ENCODE data around the gene ZNF430.
A peak's percentile ranks its signal among the peaks of the same experiment; 100 is the strongest.
"Not testable (repeated sequence)": the region's sequence is repeated elsewhere in the genome, so short reads cannot be mapped to it uniquely, and the experiment has no call there.

Gene ZNF430

GRCh38 chr19:21020298-21021227 lies at the start of gene ZNF430:
ZNF430 (plus strand) TSS chr19:21020657; CDS start chr19:21020801, 144 bp downstream.
- DNase-seq, result peak; percentile 94 to 95

GRCh38 chr19:20992788-20993187 lies 27.7 kb upstream of the ZNF430 start:
- not testable (repeated sequence) for DNase-seq

- peak; percentile 92 to 94 for DNase-seq
Observed at GRCh38 chr19:20999731-21000352, 20.6 kb upstream of the ZNF430 start.

GRCh38 chr19:21021238-21021637 lies 781 bp downstream of the ZNF430 start:
- DNase-seq, result not testable (repeated sequence)

GRCh38 chr19:21022996-21023395 lies 2.5 kb downstream of the ZNF430 start:
- DNase-seq, result no peak

- DNase-seq, result no peak
Observed at GRCh38 chr19:21023901-21024300, 3.4 kb downstream of the ZNF430 start.

- no peak for DNase-seq
Observed at GRCh38 chr19:21028969-21029268, 8.5 kb downstream of the ZNF430 start.

- DNase-seq, result no peak
Observed at GRCh38 chr19:21045028-21045427, 24.6 kb downstream of the ZNF430 start.

GRCh38 chr19:21046489-21046888 lies 26.0 kb downstream of the ZNF430 start:
- no peak for DNase-seq

- DNase-seq, result no peak
Observed at GRCh38 chr19:21047716-21048115, 27.3 kb downstream of the ZNF430 start.

- no peak for DNase-seq
Observed at GRCh38 chr19:21052902-21053301, 32.4 kb downstream of the ZNF430 start.

- no peak for DNase-seq
Observed at GRCh38 chr19:21065336-21065735, 44.9 kb downstream of the ZNF430 start.

GRCh38 chr19:21082011-21082975 lies 61.8 kb downstream of the ZNF430 start, which contains the start of gene ZNF714:
ZNF714 (plus strand) TSS chr19:21082203; CDS start chr19:21098269, 16,066 bp downstream.
- peak; percentile 95 to 96 for DNase-seq

GRCh38 chr19:21084343-21084742 lies 63.9 kb downstream of the ZNF430 start:
- DNase-seq, result no peak

GRCh38 chr19:21087871-21088270 lies 67.4 kb downstream of the ZNF430 start:
- no peak for DNase-seq

GRCh38 chr19:21092109-21092508 lies 71.7 kb downstream of the ZNF430 start:
- DNase-seq, result no peak

GRCh38 chr19:21094347-21095025 lies 74.0 kb downstream of the ZNF430 start:
- DNase-seq, result no peak

- DNase-seq, result no peak
Observed at GRCh38 chr19:21098291-21098690, 77.8 kb downstream of the ZNF430 start.

- no peak for DNase-seq
Observed at GRCh38 chr19:21101521-21102242, 81.2 kb downstream of the ZNF430 start.

GRCh38 chr19:21109116-21109515 lies 88.7 kb downstream of the ZNF430 start:
- no peak for DNase-seq
